HG02981 (cell line): Measurements from ENCODE around the gene ACBD4.
A peak's percentile ranks its signal among the peaks of the same experiment; 100 is the strongest.

ENCODE experiments used
- ATAC-seq: cut with Tn5 transposase; IDR thresholded peaks from one replicate; pipeline ENCODE4 v1.9.1; 2021; ENCODE audit warnings: mild to moderate bottlenecking, moderate library complexity; ENCODE audit not compliant: unreplicated experiment

The ACBD4 gene

DNA sequence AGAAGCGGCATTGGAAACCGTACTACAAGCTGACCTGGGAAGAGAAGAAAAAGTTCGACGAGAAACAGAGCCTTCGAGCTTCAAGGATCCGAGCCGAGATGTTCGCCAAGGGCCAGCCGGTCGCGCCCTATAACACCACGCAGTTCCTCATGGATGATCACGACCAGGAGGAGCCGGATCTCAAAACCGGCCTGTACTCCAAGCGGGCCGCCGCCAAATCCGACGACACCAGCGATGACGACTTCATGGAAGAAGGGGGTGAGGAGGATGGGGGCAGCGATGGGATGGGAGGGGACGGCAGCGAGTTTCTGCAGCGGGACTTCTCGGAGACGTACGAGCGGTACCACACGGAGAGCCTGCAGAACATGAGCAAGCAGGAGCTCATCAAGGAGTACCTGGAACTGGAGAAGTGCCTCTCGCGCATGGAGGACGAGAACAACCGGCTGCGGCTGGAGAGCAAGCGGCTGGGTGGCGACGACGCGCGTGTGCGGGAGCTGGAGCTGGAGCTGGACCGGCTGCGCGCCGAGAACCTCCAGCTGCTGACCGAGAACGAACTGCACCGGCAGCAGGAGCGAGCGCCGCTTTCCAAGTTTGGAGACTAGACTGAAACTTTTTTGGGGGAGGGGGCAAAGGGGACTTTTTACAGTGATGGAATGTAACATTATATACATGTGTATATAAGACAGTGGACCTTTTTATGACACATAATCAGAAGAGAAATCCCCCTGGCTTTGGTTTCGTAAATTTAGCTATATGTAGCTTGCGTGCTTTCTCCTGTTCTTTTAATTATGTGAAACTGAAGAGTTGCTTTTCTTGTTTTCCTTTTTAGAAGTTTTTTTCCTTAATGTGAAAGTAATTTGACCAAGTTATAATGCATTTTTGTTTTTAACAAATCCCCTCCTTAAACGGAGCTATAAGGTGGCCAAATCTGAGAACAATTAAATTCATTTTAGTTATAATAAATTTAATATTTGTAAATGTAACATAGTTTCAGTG lies 14.5 kb downstream of the ACBD4 start:
- ATAC-seq: no peak

GRCh38 chr17:45150911-45151809 lies 15.7 kb downstream of the ACBD4 start:
- ATAC-seq: no peak

DNA sequence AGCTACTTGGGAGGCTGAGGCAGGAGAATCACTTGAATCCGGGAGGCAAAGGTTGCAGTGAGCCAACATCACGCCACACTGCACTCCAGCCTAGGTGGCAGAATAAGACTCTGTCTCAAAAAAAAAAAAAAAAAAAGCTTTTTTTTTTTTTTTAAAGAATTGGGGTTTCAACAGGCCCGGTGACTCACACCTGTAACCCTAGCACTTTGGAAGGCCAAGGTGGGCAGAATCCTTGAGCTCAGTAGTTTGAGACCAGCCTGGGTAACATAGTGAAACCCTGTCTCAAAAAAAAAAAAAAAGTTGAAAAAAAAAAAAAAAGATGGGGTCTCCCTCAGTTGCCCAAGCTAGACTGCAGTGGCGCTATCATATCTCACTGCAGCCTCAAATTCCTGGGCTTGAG lies 19.5 kb downstream of the ACBD4 start:
- ATAC-seq: no peak

DNA sequence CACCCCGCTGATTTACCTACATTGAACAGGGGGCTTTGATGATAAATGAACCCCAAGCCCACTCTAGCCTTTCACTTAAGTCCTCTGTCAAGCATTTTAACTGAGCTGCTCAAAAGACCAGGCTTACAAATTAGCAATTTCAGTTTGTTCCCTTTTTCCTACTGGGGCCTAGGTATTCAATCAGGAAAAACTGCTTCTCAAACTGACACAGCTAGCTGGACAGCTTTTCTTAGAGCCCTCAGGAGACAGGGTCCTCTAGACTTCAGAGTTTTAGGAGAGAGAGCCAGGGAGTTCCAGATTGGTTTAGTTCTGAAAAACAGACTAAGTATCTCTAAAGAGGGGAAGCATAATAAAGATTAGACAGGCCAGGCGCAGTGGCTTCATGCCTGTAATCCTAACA lies 20.0 kb downstream of the ACBD4 start:
- no peak for ATAC-seq

GRCh38 chr17:45156242-45156641 lies 20.8 kb downstream of the ACBD4 start:
- ATAC-seq: no peak

DNA sequence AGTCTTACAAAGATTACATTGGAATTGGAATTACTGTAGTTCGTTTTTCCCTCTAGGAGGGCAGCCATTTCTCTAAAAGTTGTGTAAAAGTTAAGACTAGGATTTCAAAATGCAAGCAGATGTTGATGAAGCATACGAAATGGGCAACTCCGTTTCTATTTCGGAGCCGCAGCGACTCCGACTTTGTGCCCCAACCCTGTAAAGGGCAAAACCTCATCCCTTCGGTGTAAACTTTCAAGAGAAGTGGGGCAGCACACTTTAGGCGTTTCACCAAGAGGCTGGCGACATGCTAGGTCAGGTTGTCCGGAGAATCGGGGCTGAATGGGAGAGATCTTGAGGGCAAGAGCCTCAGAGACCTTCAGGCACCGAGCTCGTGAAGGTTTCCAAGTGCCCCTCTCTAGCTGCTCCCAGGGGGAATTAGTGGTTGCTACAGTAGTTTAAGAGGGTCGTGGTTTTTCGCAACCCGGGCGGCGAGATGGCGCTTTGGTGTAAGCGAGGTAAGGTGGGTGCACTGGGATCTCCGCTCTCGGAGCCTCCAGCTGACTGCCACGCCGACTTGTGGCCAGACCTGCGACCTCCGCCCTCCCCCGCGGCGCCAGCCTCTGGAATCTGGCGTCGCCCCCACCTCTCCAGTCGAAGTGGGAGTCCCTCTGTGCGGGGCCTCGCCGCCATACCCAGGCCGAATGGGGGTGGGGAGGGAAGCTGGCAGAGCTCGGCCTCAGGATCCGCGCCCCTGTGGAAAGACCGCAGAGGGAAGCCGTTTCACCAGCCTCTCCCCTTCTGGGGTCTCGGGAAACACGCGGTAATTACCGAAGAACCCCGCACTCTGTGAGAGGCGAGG lies 25.2 kb downstream of the ACBD4 start:
- peak; percentile 8 for ATAC-seq

- peak; percentile 92 for ATAC-seq
These were observed 26.0 kb downstream of the ACBD4 start, which contains the start of gene HEXIM2 for GRCh38 chr17:45161288-45162024. HEXIM2 (plus strand) TSS chr17:45161875; CDS start chr17:45162794, 919 bp downstream.

GRCh38 chr17:45162025-45162687 lies 26.7 kb downstream of the ACBD4 start:
- ATAC-seq: no peak

DNA sequence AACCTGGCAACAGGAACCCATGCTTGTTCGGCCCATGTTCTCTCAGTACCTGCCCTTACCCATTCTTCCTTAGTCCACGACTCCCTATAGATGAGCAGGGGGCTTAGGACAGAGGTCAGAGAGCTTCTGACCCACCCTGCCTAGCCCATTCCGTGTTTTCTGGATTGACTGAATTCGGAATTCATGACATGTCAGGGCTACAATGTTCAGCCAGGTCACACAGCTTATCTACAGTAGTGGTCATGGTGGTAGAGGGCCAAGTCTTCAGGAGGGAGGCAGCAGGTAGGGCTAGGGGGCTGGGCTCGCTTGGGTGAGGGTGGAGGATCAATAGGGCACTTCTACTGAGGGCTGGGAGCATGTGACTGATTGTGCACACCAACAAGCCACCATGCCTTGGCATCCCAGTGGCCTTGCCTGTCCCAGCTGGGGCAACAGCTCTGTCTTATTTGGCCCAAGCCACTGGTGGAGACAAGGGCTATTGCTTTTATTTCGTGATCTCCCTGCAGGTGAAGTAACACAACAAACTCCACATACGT lies 29.3 kb downstream of the ACBD4 start:
- ATAC-seq: no peak

- ATAC-seq: no peak
These were observed 33.7 kb downstream of the ACBD4 start for GRCh38 chr17:45168991-45169752.

DNA sequence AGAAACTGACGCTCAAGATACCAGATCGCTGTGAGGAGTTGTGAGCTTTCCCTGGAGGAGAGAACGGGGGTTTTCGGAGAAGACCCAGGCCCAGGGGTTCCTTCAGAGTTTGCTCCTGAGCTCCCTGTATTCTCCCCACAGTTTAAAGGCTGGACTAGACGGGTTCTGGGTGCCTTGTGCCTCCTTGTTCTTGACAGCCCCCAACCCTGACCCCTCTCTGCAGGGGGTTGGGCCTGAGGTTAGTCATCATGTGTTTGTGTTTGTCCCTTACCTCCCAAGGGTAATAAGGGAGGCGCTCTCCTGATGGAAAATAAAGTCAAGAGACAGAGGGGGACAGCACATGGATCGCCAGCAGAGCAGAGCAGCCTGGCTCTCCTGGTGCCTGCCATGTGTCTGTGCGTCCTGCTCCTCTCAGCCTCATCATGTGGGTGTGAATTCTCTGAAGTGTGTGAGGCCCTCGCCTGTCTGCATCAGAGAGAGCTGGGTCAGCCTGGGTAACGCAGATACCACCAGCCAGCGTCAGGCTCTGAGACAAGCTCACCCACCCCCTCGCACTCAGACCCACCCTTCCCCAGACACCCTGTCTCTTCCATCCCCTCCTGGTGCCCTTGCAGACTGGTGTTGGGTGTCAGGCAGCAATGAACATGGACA lies 34.9 kb downstream of the ACBD4 start:
- no peak for ATAC-seq

GRCh38 chr17:45170931-45171337 lies 35.4 kb downstream of the ACBD4 start:
- ATAC-seq: no peak

DNA sequence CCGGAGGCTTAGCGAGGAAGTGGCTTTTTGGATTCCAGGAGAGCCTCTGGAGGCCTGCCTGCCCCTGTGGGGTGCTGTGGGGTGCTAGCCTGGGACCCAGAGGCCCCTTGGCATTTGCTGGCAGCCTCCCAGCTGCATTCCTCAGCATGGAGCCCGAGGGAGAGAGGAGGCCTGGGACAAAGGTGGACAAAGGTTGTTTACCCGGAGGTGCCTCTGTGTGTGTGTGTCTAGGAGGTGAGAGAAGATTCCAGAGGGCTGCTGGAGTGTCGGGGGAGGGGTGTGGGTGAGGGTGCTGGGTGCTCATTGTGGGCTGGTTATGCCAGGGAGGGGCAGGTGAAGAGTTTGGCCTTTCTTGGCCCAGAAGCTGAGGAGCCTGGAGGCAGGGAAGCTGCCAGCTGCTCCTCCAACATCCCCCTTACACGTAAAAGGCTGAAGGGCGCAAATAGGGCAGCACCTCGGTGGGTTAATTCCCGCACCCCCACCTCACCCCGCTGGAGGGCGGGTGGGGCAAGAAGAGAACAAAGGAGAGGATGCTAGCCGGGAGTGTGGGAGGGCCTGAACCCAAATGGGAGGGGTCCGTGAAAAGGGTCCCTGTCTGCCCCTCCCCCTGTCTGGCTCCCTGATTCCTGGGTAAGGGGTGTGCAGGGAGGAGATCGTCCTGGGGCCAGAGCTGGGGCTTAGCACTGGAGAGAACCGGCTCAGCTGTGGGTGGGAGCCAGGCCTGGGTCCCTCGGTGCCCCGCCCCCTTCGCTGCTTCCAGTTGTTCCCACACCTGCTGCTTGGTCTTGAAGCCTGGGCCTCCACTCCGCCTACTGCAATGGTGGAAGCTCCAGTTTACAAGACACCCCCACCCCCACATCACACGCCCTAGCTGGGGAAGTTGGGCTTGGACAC lies 36.1 kb downstream of the ACBD4 start:
- no peak for ATAC-seq

DNA sequence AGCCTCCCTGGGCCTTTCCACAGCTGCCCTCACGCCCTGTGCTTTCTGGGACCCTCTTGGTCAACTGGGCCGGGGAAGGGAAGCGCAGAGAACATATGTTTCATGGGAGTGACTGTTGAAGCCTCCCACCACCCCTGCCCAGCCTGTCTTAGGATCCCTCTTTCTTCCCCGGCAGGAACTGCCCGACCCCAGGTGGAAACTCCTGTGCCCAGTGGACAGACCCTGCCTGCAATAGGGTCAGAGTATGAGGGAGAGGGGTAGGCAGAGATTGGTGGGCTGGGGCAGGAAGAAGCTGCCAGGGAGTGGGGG lies 36.7 kb downstream of the ACBD4 start:
- no peak for ATAC-seq

DNA sequence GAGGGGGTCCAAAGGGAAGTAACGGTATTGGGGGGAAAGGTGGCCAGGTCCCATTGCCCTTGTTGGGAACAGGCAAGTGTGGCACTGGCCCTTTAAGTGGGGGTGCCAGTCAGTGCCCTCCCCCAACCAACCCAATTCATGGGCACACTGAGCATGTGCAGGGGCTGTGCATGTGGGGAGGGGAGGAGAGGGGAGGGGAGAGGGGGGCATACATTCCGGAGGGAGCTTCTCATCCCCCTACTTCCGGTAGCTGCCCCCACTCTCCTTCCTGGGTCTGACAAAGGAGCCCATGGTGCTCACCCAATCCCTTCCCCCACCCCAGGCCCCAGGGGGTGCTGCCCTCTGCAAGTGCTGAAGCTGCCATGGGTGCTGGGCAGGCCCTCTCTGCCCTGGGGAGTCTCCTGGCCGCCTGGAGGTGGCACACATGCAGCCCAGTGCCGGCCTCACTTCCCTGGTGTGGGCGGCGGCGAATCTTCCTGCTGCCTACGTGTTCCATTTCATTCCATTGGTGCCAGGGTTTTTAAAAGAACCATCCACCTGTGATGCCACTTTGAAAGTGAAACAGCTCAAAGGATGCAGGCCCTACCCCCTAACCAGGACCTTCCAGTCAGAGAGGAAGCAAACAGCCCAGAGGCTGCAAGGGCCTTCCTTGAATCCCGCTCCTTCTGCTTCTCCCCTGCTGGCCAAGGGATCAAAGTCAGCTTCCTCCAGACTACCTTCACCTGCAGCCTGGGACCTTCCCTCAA lies 37.2 kb downstream of the ACBD4 start:
- ATAC-seq: no peak

- no peak for ATAC-seq
These were observed 40.2 kb downstream of the ACBD4 start for GRCh38 chr17:45175759-45176115.
